ENCODE measurements around the gene PCDH17.

Gene PCDH17

DNA sequence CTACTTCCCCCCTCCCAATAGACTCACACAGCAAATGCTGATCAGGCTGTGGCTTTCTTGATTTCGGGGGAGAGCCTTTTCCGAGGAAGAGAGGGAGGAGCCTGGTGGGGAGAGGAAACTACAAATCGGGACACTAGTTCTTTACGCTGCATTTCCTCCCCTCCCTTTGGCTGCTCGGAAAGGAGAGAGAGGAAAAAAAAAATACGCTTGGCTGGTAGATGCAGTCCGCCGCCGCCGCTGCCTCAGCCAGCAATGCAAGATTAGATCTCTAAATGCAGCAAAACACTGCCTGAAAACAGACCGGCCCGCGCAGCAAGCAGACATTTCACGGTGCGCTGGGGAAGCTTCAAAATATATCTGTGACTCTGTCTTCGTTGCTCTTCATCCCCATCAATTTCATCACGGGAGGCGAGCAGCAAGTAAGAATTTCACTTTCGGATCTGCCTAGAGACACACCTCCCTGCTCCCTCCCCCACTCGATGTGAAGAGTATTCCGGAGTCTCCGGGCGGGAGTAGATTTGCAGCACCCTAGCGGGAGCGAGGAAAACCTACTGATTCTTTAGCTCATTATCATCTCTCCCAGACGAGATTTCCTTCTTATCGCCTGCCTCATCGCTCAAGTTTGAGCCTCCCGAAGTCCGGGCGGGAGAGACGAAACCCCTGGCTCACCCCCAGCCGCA, at the start of gene PCDH17:
TSS of gene PCDH17 (plus strand) at position 149 of the 680 bp plus-strand sequence. CDS start 803 bp downstream, outside the sequence.
- no peak for DNase-seq

GRCh38 chr13:57582032-57582431, 49.5 kb upstream of the PCDH17 start:
- DNase-seq, result no peak

DNA sequence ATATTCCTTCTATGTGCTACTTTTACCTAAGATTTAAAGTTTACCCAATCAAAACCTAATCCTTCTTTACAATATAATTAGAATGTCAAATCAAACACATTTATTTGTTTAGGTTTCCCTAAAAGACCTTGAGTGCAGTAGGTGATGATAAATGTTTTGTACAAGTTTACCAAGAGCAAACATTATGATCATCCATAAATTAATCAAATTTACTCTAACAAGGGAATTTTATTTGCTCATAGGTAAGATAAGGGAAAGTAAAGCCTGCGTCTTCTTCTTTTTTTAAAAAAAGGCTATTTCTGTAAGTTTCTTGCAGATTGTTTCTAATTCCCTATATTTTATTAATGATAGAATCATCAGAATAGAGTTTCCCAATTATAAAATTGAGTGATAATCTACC, 48.0 kb upstream of the PCDH17 start:
- no peak for DNase-seq

- no peak for DNase-seq
These were observed 42.9 kb upstream of the PCDH17 start for GRCh38 chr13:57588639-57589038.

DNA sequence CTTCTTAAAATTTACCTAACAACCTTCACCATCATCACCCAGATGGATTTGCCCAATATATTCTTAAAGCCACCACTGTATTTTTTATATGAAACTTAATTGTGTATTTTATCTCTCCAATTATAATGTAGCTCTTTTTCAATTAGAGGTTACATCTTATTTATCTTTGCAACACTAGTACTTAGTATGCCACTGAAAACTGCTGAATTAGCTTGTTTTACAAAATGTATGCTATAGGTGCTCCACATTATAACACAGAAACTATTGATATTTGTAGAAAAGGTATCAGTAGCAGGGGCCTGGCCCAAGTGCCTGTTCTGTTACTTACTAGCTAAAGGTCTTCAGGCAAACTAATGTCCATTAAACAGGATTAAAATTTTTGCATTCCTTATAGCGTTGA, 35.8 kb upstream of the PCDH17 start:
- DNase-seq, result no peak

GRCh38 chr13:57601536-57601935, 30.0 kb upstream of the PCDH17 start:
- no peak for DNase-seq

GRCh38 chr13:57604442-57604841, 27.1 kb upstream of the PCDH17 start:
- no peak for DNase-seq

GRCh38 chr13:57611969-57612368, 19.6 kb upstream of the PCDH17 start:
- no peak for DNase-seq

DNA sequence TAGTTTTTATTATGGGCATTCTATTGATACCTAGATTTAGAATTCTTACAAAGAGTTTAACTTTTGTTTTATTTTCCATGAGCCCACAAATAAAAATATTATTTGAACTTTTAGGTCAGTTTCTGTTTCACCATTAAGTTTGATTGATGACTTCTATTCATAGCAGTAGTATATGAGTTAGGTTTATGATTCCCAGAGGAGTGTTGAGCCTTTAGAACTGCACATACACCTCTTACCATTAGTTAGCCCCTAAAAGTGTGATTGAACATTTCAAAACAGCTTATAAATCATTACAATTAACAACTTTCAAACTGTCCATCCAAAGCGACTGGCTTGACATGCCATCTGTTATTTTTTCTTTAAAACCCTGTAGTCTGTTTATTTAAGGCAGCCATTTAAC, 19.0 kb upstream of the PCDH17 start:
- no peak for DNase-seq

DNA sequence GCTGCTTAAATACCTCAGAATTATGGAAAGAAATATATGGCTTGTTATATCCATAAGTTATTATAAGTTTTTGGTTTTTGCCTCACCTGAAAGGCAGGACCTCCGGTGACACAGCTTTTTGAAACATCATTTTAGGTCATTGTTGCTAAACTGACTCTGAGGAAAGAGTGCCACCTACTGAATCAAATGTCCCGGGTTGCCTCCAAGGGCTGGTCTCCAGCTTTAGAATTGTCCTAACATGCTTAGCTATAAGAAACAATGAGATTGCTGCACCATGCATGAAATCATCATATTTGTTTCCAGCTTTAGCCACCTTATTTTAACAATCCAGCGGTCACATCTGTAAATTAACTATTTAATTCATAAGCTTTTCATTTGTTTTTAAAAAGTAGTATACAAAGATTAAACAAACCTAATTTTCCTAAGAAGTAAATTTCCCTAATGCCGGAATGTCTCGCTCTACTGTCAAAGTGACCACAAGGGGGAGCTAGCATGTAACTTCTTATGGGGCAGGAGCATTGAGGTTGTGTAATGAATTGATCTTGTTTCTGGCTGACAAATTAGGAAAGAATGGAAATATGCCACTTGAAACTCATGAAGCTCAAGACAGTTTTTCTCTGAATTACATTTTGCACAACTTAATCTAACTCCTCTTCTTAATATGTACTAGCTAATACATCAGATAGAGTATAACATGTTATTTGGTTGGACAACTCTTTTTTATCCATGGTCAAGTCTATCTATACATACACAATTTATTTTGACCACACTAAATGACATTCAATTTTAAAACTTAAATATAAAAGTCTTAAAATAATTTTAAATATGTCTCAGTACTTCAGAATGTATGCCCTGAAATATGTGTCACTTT, 6.7 kb upstream of the PCDH17 start:
- no peak for DNase-seq

DNA sequence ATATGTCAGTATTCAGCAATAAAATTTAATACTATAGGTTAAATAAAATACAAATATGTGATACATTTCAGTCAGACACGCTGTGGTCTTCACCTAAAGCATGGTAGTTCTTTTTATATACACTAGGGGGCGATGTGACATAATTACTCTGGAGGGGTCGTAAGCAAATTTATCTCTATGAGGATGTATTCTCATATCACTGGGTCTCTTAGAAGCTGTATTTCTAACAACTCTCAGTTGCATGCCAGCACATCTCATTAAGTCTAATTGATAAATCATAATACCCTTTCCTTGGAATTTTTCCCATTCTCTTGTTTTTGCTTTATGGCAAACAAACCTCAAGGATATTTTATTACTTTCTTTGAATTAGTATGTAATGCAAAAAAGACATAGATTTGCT, 3.9 kb upstream of the PCDH17 start:
- DNase-seq, result no peak

GRCh38 chr13:57629391-57629804, 2.1 kb upstream of the PCDH17 start:
- no peak for DNase-seq

- DNase-seq, result peak; percentile 27
These were observed 1.7 kb upstream of the PCDH17 start for GRCh38 chr13:57629821-57630235.

DNA sequence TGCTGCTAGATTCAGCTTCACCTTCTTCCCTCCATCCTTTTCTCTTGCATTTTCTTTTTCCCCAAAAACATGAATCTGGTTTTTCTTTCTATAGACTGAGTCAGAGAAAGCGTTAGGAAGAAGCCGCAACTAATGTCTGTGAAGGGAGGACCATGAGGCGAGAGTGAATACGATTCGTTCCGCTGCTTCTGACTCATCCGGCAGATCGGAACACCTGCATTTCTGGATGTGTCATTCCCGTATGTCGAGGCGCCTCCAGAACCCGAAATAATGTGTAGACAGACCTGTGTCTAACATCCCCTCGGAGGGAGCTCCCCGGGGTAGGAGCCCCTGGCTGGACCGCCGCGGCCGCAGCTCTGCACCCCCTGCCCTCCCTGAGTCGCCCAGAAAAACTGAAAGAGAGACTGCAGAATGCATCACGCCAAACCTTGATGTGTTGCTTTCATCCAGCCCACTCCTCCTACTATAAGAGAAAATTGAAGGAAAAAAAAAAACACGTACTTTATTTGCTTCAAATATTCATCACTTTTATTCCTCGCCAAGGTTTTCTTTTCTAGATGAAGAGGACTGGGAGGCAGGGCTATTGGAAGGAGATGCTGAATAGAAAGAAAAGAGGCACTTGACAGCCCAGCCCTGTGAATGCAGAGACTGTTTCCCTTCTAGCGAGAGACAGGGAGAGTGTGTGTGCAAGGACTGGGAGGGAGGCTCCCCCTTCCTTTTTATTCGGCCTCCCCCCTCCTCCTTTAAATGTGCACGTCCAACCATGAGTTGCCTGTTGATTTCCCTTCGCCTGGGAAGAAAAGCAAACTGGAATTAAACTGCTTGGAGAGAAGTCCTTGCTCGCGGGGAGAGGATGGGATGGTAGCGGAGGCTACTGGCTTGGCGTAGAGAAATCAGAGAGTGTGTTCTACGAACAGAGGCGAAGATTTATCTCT, 616 bp upstream of the PCDH17 start:
- no peak for DNase-seq

- DNase-seq, result no peak
These were observed 964 bp downstream of the PCDH17 start for GRCh38 chr13:57632276-57633140.

GRCh38 chr13:57633141-57633949, 1.8 kb downstream of the PCDH17 start:
- DNase-seq, result no peak

GRCh38 chr13:57633950-57634838, 2.6 kb downstream of the PCDH17 start:
- DNase-seq, result no peak

DNA sequence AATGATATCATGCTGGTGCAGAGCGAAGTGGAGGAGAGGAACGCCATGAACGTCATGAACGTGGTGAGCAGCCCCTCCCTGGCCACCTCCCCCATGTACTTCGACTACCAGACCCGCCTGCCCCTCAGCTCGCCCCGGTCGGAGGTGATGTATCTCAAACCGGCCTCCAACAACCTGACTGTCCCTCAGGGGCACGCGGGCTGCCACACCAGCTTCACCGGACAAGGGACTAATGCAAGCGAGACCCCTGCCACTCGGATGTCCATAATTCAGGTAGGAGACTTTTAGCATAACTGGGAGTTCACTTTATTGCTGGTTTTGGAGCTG, 3.3 kb downstream of the PCDH17 start:
- no peak for DNase-seq

GRCh38 chr13:57635541-57636085, 4.1 kb downstream of the PCDH17 start:
- no peak for DNase-seq

- no peak for DNase-seq
These were observed 5.3 kb downstream of the PCDH17 start for GRCh38 chr13:57636816-57637215.

Measured in CD4-positive, alpha-beta T cell treated with Interleukin-15 for 1 hour (primary cell).